GM23248 (cell line): Measurements from ENCODE around the gene RAB24.

ENCODE experiments used
- EZH2 ChIP-seq: fragments of 200-600 bp; sonication (generic); IDR thresholded peaks from 2 replicates; pipeline ENCODE4 v1.6.1; 2018; ENCODE audit warnings: antibody characterized with exemption, mild to moderate bottlenecking; ENCODE audit not compliant: insufficient read depth, poor library complexity, severe bottlenecking
- EZH2phosphoT487 ChIP-seq: fragments of 200-600 bp; sonication (generic); IDR thresholded peaks from 2 replicates; pipeline ENCODE4 v1.6.1; 2018; ENCODE audit warnings: antibody characterized with exemption, moderate library complexity, mild to moderate bottlenecking, low read depth; ENCODE audit not compliant: insufficient read depth

GRCh38 chr5:177317959-177318377 is 14.4 kb upstream of the RAB24 start:
- no peak for TF ChIP-seq EZH2phosphoT487
- no peak for TF ChIP-seq EZH2
